ENCODE results near the gene SYNPO2. TPM values are rescaled to one million over a fixed set of nuclear protein-coding genes. Genes with fewer than 3 reads are reported as not detected.

The SYNPO2 gene
- total RNA-seq, 2 experiments from 2014 or later = 0.22 to 0.41 TPM

DNA sequence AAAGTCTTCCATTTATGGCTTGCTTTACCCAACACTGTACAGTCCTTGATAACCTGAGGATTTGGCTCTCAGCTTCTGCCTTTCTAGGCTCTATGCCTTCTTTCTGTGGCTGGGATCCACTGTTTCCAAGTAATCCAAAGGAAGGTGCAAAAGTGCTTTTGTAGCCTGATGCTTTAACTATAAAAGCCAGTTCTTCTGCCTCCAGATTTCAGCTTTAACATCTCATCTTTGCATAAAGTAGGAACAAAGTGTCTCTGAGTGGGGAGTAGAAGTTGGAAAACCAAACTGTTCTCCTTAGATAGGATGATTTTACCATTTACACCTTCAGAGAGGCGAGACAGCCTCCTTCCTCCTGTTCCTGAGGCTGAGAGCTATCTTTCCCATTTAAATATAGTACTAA, 41.7 kb upstream of the SYNPO2 start:
- ChIA-PET CTCF (interaction anchor here (0.7 to 1.2 kb wide), 2 partner anchors 22 to 72 kb away, joined by 3 to 4 read pairs; no protein-coding TSS in a partner anchor), POLR2A (interaction anchor here (2.0 kb wide), 1 partner anchor 13 kb away, joined by 8 read pairs; no protein-coding TSS in a partner anchor)
- TF ChIP-seq, protein P1, sequence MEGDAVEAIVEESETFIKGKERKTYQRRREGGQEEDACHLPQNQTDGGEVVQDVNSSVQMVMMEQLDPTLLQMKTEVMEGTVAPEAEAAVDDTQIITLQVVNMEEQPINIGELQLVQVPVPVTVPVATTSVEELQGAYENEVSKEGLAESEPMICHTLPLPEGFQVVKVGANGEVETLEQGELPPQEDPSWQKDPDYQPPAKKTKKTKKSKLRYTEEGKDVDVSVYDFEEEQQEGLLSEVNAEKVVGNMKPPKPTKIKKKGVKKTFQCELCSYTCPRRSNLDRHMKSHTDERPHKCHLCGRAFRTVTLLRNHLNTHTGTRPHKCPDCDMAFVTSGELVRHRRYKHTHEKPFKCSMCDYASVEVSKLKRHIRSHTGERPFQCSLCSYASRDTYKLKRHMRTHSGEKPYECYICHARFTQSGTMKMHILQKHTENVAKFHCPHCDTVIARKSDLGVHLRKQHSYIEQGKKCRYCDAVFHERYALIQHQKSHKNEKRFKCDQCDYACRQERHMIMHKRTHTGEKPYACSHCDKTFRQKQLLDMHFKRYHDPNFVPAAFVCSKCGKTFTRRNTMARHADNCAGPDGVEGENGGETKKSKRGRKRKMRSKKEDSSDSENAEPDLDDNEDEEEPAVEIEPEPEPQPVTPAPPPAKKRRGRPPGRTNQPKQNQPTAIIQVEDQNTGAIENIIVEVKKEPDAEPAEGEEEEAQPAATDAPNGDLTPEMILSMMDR (IDR thresholded peaks at IDR 0.05) = no peak
- H3K4me3 Mint-ChIP-seq = no peak overlapping the region
- peaks cover 19% of the 10 kb centered on the region for H3K4me1 Mint-ChIP-seq (ENCODE audit: low read depth)
- Histone ChIP-seq H3K36me3 (ENCODE audit: insufficient read depth, low read length) (no peaks in the 10 kb centered on the region), H3K27me3 (ENCODE audit: control insufficient read depth in 1 of 2, insufficient read depth in 2 of 2, low read length in 2 of 2) (no peaks in the 10 kb centered on the region), H3K4me3 (ENCODE audit: low read length) (no peak overlapping the region), H3K27ac (ENCODE audit: low read depth in 1 of 2, low read length in 2 of 2) (no peak overlapping the region), H3K4me1 (ENCODE audit: insufficient read depth, low read length) (peaks cover 10% of the 10 kb centered on the region), H3K9me3 (ENCODE audit: control insufficient read depth in 1 of 2, insufficient read depth in 1 of 2, low read length in 2 of 2) (no peaks in the 10 kb centered on the region)
- peaks cover 3% of the 10 kb centered on the region for H3K27me3 Mint-ChIP-seq
- DNase-seq = no peak
- H3K36me3 Mint-ChIP-seq (ENCODE audit: low read depth) = peaks cover 9% of the 10 kb centered on the region
- no peak overlapping the region for H3K27ac Mint-ChIP-seq
- no peaks in the 10 kb centered on the region for H3K9me3 Mint-ChIP-seq
- no peak for ATAC-seq (ENCODE audit: poor library complexity)
- intact Hi-C loops (cut with DNase I, micrococcal nuclease) = loop anchor here in 1 of 2 experiments (5.0 to 10.0 kb wide), 2 partner anchors 455 to 572 kb away; a partner anchor contains a TSS

DNA sequence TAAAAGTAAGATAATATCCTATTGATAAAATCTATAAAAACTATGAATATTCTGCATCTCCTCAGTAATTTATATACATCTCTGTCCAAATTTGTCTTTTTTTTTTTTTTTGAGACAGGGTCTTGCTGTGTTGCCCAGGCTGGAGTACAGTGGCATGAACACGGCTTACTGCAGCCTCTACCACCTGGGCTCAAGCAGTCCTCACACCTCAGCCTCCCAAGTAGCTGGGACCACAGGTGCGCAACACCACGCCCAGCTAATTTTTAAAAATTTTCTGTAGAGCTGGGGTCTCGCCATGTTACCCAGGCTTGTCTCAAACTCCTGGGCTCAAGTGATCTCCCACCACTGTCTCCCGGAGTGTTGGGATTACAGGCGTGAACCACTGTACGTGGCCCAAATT, 40.4 kb upstream of the SYNPO2 start:
- DNase-seq (no peak), ATAC-seq (ENCODE audit: poor library complexity) (no peak)
- Histone ChIP-seq H3K36me3 (ENCODE audit: insufficient read depth, low read length) (no peaks in the 10 kb centered on the region), H3K4me3 (ENCODE audit: low read length) (no peak overlapping the region), H3K4me1 (ENCODE audit: insufficient read depth, low read length) (peaks cover 10% of the 10 kb centered on the region), H3K27ac (ENCODE audit: low read depth in 1 of 2, low read length in 2 of 2) (no peak overlapping the region), H3K27me3 (ENCODE audit: control insufficient read depth in 1 of 2, insufficient read depth in 2 of 2, low read length in 2 of 2) (no peaks in the 10 kb centered on the region), H3K9me3 (ENCODE audit: control insufficient read depth in 1 of 2, insufficient read depth in 1 of 2, low read length in 2 of 2) (no peaks in the 10 kb centered on the region)
- Mint-ChIP-seq H3K27me3 (peaks cover 3% of the 10 kb centered on the region), H3K4me3 (no peak overlapping the region), H3K9me3 (peaks cover 2% of the 10 kb centered on the region), H3K4me1 (ENCODE audit: low read depth) (peaks cover 28% of the 10 kb centered on the region), H3K27ac (no peak overlapping the region), H3K36me3 (ENCODE audit: low read depth) (peaks cover 15% of the 10 kb centered on the region)
- CTCF ChIA-PET = interaction anchor here (0.7 kb wide), 1 partner anchor 14 kb away, joined by 3 read pairs; no protein-coding TSS in a partner anchor
- intact Hi-C loops (cut with DNase I, micrococcal nuclease) = loop anchor here in 1 of 2 experiments (5.0 to 10.0 kb wide), 2 partner anchors 454 to 573 kb away; a partner anchor contains a TSS
- POLR2A ChIA-PET = interaction anchor here (2.0 kb wide), 1 partner anchor 14 kb away, joined by 8 read pairs; no protein-coding TSS in a partner anchor
- TF ChIP-seq, protein P1 (IDR thresholded peaks at IDR 0.05) = no peak

DNA sequence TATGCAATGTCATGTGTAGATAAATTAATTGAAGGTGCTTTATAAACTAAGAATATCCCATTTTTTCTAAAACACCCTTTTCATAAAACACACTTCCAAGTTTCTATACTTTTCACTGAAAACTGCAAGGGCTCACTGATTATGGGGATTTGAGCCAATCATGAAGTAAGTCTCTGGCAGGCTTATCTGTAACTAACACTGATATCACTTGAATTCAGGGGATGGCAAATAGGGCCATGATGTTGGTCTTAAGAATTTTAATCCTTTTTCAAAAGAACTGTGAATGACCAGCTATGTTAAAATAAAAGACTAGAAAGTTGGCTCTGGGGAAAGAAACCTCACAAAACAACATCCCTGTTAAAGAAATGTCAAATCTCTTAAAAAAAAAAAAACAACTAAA, 39.8 kb upstream of the SYNPO2 start:
- intact Hi-C loops (cut with DNase I, micrococcal nuclease) = loop anchor here in 1 of 2 experiments (5.0 to 10.0 kb wide), 2 partner anchors 453 to 574 kb away; a partner anchor contains a TSS
- ATAC-seq (ENCODE audit: poor library complexity) (no peak), DNase-seq (no peak)
- no peak overlapping the region for H3K27ac Mint-ChIP-seq
- peaks cover 35% of the 10 kb centered on the region for H3K4me1 Mint-ChIP-seq (ENCODE audit: low read depth)
- TF ChIP-seq, protein P1 (IDR thresholded peaks at IDR 0.05) = no peak
- H3K36me3 Mint-ChIP-seq (ENCODE audit: low read depth) = peaks cover 15% of the 10 kb centered on the region
- peaks cover 2% of the 10 kb centered on the region for H3K9me3 Mint-ChIP-seq
- Histone ChIP-seq H3K27me3 (ENCODE audit: control insufficient read depth in 1 of 2, insufficient read depth in 2 of 2, low read length in 2 of 2) (no peaks in the 10 kb centered on the region), H3K27ac (ENCODE audit: low read depth in 1 of 2, low read length in 2 of 2) (no peak overlapping the region), H3K4me3 (ENCODE audit: low read length) (no peak overlapping the region), H3K9me3 (ENCODE audit: control insufficient read depth in 1 of 2, insufficient read depth in 1 of 2, low read length in 2 of 2) (no peaks in the 10 kb centered on the region), H3K4me1 (ENCODE audit: insufficient read depth, low read length) (peaks cover 10% of the 10 kb centered on the region), H3K36me3 (ENCODE audit: insufficient read depth, low read length) (no peaks in the 10 kb centered on the region)
- H3K27me3 Mint-ChIP-seq = peaks cover 3% of the 10 kb centered on the region
- ChIA-PET CTCF (interaction anchor here (0.7 kb wide), 1 partner anchor 13 kb away, joined by 3 read pairs; no protein-coding TSS in a partner anchor), POLR2A (no interaction called here)
- no peak overlapping the region for H3K4me3 Mint-ChIP-seq
